Tibial artery (tissue), 4 donors: Measurements from ENCODE around the gene GPD2.

Experiments used
- DNase-seq, 2 donors: peaks; one replicate each; pipeline ENCODE4 v3.0.0-alpha.2; 2019
- H3K27ac ChIP-seq, 2 donors: fragments of 200-600 bp; sonication (generic) in 1 of 2; 1 replicate in 1 of 2; 2 replicates in 1 of 2; pipeline ENCODE4 v1.5.1; 2018 to 2019; ENCODE audit warnings: mild to moderate bottlenecking in 1 of 2
- H3K27me3 ChIP-seq, 2 donors: fragments of 200-600 bp; sonication (generic) in 1 of 2; one replicate each; pipeline versions ENCODE4 v1.5.1 to v1.6.0; 2016 to 2019
- H3K36me3 ChIP-seq, 3 donors: fragments of 200-600 bp; sonication (generic) in 2 of 3; one replicate each; pipeline ENCODE4 v1.5.1; 2016 to 2019; ENCODE audit warnings: mild to moderate bottlenecking in 2 of 3
- H3K4me1 ChIP-seq, 4 donors: fragments of 200-600 bp; sonication (generic) in 2 of 4; 1 replicate in 3 of 4; 2 replicates in 1 of 4; pipeline ENCODE4 v1.5.1; 2016 to 2019
- H3K4me3 ChIP-seq, 2 donors: fragments of 200-600 bp; sonication (generic) in 1 of 2; 1 replicate in 1 of 2; 2 replicates in 1 of 2; pipeline ENCODE4 v1.5.1; 2018 to 2019; ENCODE audit warnings: mild to moderate bottlenecking in 2 of 2
- H3K9me3 ChIP-seq, 3 donors: fragments of 200-600 bp; sonication (generic) in 1 of 3; one replicate each; pipeline ENCODE4 v1.5.1; 2016 to 2019
- intact Hi-C: fragments of 100-400 bp; cut with DNase I; formaldehyde crosslinking; loops from one replicate; pipeline ENCODE4 v1.15.0; 2023; ENCODE audit warnings: low total_unique reads
- TF ChIP-seq, protein P1 (sequence below), 2 experiments: fragments of 200-600 bp in 1 of 2; fragments of 450-650 bp in 1 of 2; IDR thresholded peaks; one replicate each; pipeline ENCODE4 v1.5.1; 2017 to 2019; ENCODE audit warnings: antibody characterized with exemption in 2 of 2, mild to moderate bottlenecking in 1 of 2, moderate library complexity in 1 of 2

The GPD2 gene

DNA sequence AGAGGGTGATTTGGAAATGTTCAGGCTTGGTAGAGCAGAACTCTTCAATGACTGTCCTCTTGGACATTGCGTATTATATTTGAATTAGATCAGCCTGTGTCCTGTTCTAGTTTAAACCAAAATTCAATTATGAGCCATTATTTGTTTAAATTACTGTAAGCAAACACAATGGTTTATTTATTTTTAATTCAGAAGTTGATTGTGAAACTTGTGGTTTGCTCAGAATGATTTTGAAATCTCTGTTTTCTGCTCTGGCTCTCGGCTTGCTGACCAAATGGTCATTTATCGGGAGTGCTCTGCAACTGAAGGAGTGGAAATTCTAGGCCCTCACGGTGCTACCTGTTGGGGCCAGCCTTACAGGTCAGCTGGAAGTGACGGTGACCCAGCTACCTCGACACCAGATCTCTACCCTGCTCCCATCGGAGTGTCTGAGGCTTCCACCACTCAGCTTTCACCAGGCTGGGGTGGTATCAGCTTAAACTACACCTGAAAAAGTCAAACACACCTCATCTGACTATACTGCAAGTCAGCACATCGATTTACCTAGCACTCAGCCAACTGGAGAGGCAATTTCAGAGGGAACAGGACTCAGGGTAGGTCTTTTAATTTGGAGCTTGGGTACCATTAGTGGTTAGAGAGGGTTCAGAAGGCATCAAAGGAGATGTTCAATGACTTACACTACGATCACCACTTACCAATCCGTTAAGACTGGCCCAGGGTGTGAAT, 36.8 kb upstream of the GPD2 start:
- TF ChIP-seq, protein P1, sequence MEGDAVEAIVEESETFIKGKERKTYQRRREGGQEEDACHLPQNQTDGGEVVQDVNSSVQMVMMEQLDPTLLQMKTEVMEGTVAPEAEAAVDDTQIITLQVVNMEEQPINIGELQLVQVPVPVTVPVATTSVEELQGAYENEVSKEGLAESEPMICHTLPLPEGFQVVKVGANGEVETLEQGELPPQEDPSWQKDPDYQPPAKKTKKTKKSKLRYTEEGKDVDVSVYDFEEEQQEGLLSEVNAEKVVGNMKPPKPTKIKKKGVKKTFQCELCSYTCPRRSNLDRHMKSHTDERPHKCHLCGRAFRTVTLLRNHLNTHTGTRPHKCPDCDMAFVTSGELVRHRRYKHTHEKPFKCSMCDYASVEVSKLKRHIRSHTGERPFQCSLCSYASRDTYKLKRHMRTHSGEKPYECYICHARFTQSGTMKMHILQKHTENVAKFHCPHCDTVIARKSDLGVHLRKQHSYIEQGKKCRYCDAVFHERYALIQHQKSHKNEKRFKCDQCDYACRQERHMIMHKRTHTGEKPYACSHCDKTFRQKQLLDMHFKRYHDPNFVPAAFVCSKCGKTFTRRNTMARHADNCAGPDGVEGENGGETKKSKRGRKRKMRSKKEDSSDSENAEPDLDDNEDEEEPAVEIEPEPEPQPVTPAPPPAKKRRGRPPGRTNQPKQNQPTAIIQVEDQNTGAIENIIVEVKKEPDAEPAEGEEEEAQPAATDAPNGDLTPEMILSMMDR (IDR thresholded peaks at IDR 0.05) = no peak
- Histone ChIP-seq H3K27me3 (no peaks in the 10 kb centered on the region), H3K4me1 (peaks cover 0 to 11% (median 4%) of the 10 kb centered on the region in 4 donors), H3K4me3 (peak overlapping the region; percentile 61 to 78), H3K9me3 (no peaks in the 10 kb centered on the region), H3K36me3 (no peaks in the 10 kb centered on the region), H3K27ac (peak overlapping the region; percentile 89 to 99)
- intact Hi-C loops = loop anchor here (5.0 kb wide), 1 partner anchor 57 kb away; no protein-coding TSS in a partner anchor
- no peak for DNase-seq

DNA sequence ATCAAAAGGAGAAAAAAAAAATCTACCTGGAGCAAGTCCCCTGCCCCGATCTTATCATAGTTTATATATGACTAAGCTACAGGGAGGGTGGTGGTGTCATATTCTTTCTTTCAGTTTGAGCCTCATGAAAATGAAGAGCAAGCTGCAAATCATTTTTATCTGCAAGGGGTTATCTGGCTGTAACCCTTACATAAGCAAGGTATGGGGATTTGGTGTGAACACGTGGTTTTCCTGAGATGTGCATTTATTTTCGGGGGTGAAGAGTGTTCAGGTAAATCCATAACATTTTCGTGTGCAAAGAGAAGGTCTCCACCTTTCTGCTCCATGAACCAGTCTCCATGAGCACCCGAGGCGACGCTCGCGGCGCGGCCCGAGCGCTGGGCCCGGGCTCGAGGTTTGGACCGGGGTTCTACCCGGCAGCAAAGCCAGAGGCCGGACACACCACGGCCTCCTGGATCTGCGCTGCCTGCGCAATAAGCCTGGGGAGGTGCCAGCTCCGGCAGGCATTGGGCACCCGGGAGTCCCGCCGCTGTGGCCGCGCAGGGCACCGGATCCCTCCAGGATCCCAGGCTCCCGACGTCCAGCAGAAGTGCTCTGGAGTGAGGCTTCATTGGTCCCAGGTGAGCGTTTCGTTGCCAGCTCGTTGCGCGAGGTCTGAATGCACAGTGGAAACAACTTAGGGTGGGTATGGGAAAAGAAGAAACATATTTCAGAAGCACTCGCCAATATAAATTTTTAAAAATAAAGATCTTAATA, 36.1 kb upstream of the GPD2 start:
- Histone ChIP-seq H3K9me3 (no peaks in the 10 kb centered on the region), H3K4me1 (peaks cover 0 to 11% (median 4%) of the 10 kb centered on the region in 4 donors), H3K4me3 (peak overlapping the region; percentile 61 to 78), H3K36me3 (no peaks in the 10 kb centered on the region), H3K27ac (peak overlapping the region; percentile 89 to 99), H3K27me3 (no peaks in the 10 kb centered on the region)
- TF ChIP-seq, protein P1 (IDR thresholded peaks at IDR 0.05) = no peak
- DNase-seq = peak; percentile 82 to 95
- intact Hi-C loops = loop anchor here (2.0 to 5.0 kb wide), 3 partner anchors 37 to 68 kb away; partner anchors contain the start of genes GPD2 and NR4A2

DNA sequence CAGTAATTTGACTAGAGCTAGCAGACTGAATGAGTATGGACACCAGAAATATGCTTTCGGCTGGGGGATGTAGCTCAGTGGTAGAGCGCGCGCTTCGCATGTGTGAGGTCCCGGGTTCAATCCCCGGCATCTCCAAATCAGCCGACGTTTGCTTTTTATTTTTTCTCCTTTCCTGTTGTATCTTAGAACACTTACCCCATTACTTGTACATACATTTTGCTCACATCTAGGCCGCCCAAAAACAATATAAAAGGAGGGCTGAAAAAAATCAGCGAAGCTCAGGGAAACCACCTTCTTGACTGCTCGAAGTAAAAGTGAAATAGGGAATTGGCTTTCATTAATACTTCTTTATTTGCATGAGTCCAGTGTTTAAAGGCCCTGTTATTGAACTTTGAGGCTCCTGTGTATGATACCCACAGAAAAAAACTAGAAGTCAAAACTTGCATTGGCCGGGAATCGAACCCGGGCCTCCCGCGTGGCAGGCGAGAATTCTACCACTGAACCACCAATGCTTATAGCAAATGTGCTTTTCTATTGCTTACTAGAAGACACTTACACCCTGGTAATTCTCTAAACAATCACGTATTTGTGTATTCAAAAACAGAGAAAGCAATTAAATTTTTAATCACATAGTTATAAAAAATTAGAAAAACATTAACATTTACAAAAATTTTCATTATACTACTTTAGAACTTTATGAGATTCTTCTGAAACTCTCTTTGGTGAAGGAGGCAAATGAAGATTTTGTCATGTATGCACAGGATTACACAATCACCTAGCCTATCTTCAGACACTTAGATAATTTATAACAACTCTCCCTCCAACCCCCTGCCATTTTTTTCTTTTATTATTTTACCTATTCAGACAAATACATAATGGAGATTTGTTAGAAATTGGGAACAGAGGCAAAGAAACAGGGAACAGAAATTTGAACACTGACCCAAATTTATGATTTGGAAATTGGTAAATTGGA, 35.2 kb upstream of the GPD2 start:
- TF ChIP-seq, protein P1 (IDR thresholded peaks at IDR 0.05) = no peak
- H3K9me3 ChIP-seq = no peaks in the 10 kb centered on the region
- H3K27me3 ChIP-seq = no peaks in the 10 kb centered on the region
- no peaks in the 10 kb centered on the region for H3K36me3 ChIP-seq
- H3K27ac ChIP-seq = peak overlapping the region; percentile 89 to 99
- peaks cover 0 to 11% (median 4%) of the 10 kb centered on the region in 4 donors for H3K4me1 ChIP-seq
- intact Hi-C loops = loop anchor here (2.0 to 5.0 kb wide), 2 partner anchors 36 to 69 kb away; partner anchors contain the start of genes GPD2 and NR4A2
- DNase-seq = peak; percentile 71 to 86
- H3K4me3 ChIP-seq = peak overlapping the region; percentile 61 to 78

DNA sequence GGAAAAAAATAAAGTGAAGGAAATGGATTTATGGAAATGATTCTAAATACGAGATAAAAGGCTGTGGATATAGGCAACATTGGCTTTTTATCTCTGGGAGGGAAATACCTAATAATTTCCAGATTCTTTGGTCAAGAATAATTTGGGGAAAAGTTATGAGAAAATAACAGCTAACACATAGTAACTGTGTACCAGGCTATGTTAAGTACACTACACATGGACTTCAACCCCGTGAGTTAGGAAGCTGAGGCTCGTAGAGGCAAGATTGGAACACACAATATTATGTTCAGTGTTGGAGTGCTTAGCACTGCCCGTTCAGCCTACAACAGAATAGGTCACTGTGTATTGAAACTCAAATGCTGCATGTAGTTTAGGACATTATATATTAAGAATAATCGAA, 34.3 kb upstream of the GPD2 start:
- Histone ChIP-seq H3K27me3 (no peaks in the 10 kb centered on the region), H3K9me3 (no peaks in the 10 kb centered on the region), H3K4me3 (no peak overlapping the region), H3K36me3 (no peaks in the 10 kb centered on the region), H3K27ac (peak overlapping the region in 1 of 2 donors; percentile 89), H3K4me1 (peaks cover 0 to 11% (median 4%) of the 10 kb centered on the region in 4 donors)
- TF ChIP-seq, protein P1 (IDR thresholded peaks at IDR 0.05) = no peak
- intact Hi-C loops = loop anchor here (2.0 to 5.0 kb wide), 2 partner anchors 35 to 70 kb away; partner anchors contain the start of genes GPD2 and NR4A2
- DNase-seq = no peak

DNA sequence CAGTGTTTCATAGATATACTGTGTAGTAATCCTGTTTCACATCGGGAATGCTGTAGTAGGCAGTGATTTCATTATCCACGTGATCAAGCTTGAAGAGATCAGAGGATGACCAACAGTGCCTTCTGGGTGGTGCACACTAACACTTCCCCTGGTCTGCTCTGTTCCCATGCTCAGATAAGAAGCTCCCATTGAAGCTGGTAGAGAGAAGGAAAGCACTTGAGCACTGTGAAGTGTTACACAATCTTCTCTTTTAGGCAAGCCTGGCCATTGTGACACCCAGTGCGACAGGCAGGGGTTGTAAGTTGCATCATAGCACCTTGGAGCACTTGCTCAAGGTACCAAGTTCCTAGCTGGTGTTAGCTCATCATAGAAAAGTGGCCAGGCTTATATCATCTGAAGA, 30.6 kb upstream of the GPD2 start:
- H3K27ac ChIP-seq = no peak overlapping the region
- intact Hi-C loops = no loop called here
- TF ChIP-seq, protein P1 (IDR thresholded peaks at IDR 0.05) = no peak
- no peaks in the 10 kb centered on the region for H3K27me3 ChIP-seq
- no peaks in the 10 kb centered on the region for H3K4me1 ChIP-seq
- no peak overlapping the region for H3K4me3 ChIP-seq
- peak in 1 of 2 donors; percentile 29 for DNase-seq
- no peaks in the 10 kb centered on the region for H3K36me3 ChIP-seq
- H3K9me3 ChIP-seq = no peaks in the 10 kb centered on the region
